ENCODE measurements around the gene C11orf16. TPM values are rescaled to one million over a fixed set of nuclear protein-coding genes. Genes with fewer than 3 reads are reported as not detected.

C11orf16 gene
- polyA plus RNA-seq, 1 experiment, result not detected

DNA sequence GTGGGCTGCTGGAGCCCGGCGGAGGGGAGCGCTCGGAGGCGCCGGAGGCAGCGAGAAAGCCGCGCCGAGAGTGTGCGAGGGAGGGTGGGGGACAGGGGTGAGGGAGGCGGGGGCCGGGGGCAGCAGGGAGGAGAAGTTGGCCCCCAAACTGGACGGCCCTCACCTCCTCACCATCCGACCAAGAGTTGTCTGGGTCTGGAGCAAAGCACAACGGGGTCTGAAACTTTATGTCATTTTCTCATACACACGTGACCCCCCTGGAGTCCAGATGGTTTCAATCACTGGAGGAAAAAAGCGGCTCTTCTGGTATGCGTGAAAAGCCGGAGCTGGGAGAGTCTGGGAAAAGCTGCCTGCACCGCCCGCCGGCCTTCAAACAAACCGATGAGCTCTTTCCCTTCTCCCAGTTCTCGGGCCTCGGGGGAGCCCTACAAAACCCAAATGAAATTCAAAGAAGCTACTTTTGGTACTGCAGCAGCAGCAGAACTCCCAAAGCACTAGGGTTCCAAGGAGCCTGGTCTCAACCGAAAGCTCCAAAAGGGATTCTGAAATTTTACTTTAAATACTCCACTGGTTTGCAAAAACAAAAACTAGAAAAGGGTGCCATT is 61.5 kb downstream of the C11orf16 start:
- CTCF ChIA-PET, result interaction anchor here (0.5 to 2.0 kb wide), 5 partner anchors 22 to 379 kb away, joined by 3 to 6 read pairs (median 3); no protein-coding TSS in a partner anchor
- Histone ChIP-seq H3K4me3 (ENCODE audit: low read depth, low read length) (peak overlapping the region; percentile 56), H3K27me3 (ENCODE audit: control insufficient read depth, insufficient read depth, low read length) (no peaks in the 10 kb centered on the region), H3K36me3 (ENCODE audit: control insufficient read depth, insufficient read depth, low read length) (no peaks in the 10 kb centered on the region)
- POLR2A ChIA-PET, result interaction anchor here (0.6 kb wide), 1 partner anchor 751 kb away, joined by 3 read pairs; no protein-coding TSS in a partner anchor
- TF ChIP-seq, protein P1, sequence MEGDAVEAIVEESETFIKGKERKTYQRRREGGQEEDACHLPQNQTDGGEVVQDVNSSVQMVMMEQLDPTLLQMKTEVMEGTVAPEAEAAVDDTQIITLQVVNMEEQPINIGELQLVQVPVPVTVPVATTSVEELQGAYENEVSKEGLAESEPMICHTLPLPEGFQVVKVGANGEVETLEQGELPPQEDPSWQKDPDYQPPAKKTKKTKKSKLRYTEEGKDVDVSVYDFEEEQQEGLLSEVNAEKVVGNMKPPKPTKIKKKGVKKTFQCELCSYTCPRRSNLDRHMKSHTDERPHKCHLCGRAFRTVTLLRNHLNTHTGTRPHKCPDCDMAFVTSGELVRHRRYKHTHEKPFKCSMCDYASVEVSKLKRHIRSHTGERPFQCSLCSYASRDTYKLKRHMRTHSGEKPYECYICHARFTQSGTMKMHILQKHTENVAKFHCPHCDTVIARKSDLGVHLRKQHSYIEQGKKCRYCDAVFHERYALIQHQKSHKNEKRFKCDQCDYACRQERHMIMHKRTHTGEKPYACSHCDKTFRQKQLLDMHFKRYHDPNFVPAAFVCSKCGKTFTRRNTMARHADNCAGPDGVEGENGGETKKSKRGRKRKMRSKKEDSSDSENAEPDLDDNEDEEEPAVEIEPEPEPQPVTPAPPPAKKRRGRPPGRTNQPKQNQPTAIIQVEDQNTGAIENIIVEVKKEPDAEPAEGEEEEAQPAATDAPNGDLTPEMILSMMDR (IDR thresholded peaks at IDR 0.05; ENCODE audit: insufficient read depth, low read depth, low read length), result no peak
- peak; percentile 76 for DNase-seq (ENCODE audit: low read depth)

DNA sequence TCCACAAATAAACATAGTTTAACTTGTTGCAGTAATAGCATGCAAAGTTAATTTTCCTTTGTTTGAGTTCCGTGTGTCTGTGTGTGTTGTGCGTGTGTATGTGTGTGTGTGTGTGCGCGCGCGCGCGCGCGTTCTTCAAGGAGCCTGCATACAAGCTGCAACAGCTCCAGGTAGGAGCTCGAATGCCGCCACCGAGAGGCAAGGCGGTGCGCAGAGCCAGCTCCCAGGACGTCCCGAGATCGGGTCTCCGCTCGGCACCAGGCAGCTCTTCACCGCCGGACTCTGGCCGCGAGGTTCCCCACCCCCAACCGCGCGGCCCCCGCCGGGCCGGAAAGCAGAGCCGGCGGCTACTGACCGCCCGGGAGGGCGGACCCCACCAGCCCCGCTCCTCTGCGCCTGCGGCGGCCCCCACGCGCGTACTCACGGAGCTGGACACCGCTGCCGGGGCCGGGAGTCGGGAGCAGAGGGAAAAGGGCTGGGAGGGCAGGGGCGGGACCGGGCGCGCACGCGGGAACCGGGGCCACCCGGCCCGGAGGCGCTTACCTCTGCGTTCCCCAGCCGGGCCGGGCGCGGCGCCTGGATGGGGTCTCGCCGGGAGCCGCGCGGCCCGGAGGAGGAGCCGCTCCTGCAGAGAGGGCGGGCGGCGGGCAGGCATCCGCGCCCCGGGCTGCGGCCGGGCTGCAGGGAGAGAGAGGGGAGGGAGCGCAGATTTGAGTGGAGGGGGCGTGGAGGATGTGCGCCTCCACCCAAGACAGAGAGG is 62.2 kb downstream of the C11orf16 start:
- Histone ChIP-seq H3K4me3 (ENCODE audit: low read depth, low read length) (peak overlapping the region; percentile 56), H3K36me3 (ENCODE audit: control insufficient read depth, insufficient read depth, low read length) (no peaks in the 10 kb centered on the region), H3K27me3 (ENCODE audit: control insufficient read depth, insufficient read depth, low read length) (no peaks in the 10 kb centered on the region)
- TF ChIP-seq, protein P1 (IDR thresholded peaks at IDR 0.05; ENCODE audit: insufficient read depth, low read depth, low read length), result no peak
- DNase-seq (ENCODE audit: low read depth), result no peak
- CTCF ChIA-PET, result interaction anchor here (1.3 to 2.0 kb wide), 2 partner anchors 21 to 35 kb away, joined by 4 to 6 read pairs; no protein-coding TSS in a partner anchor
- POLR2A ChIA-PET, result no interaction called here

Small RNA genes lying within 50 kb of the gene (small RNA-seq; reads per million reads assigned to genes)
- gene RF00019 (ENCODE audit: insufficient read length, low read depth, low replicate concordance), result not detected

Other genes with a start within 250 kb of the C11orf16 start
- 39.4 and 50.6 TPM in 2 replicates for gene AKIP1, start 21.8 kb downstream of the C11orf16 start, polyA plus RNA-seq (2011; rRNA removed)
- not detected in 2 replicates for gene ASCL3, start 10.1 kb upstream of the C11orf16 start, polyA plus RNA-seq (2011; rRNA removed)
- gene TMEM9B, start 31.5 kb upstream of the C11orf16 start, polyA plus RNA-seq (2011; rRNA removed), result 24.6 and 46.4 TPM in 2 replicates
- gene NRIP3, start 71.1 kb upstream of the C11orf16 start, polyA plus RNA-seq (2011; rRNA removed), result 4.7 and 7.1 TPM in 2 replicates
- 1.4 and 2.0 TPM in 2 replicates for gene SCUBE2, start 158.7 kb upstream of the C11orf16 start, polyA plus RNA-seq (2011; rRNA removed)